ENCODE data around the gene IARS2. TPM values are rescaled to one million over a fixed set of nuclear protein-coding genes. Genes with fewer than 3 reads are reported as not detected.

The IARS2 gene
- total and polyA plus RNA-seq, 2 donors from 2014 or later: 42.9 to 51.4 TPM

DNA sequence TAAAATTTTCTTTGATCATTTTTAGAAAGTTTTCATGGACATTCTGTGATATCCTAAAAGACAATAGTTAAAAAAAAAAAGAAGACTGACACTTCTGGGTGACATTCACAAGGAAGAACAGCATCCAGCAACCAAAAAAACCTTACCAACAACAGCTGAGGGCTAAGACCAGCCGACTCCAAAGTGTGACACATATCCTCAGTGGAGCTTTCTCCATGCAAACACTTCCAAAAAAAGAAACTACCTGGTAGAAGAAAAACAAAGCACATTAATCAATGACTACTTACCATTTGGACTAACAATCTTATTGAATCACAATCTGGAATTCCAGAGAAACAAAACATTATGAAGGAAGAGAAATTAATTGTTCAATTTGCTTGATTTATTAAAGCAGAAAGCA is 88.2 kb downstream of the IARS2 start:
- Histone ChIP-seq H3K9me3 (ENCODE audit: control insufficient read depth in 2 of 3, insufficient read depth in 1 of 3, low read length in 3 of 3) (no peaks in the 10 kb centered on the region), H3K4me3 (ENCODE audit: low read length in 3 of 3) (no peak overlapping the region), H3K9ac (ENCODE audit: low read length in 3 of 3) (no peak overlapping the region), H3K27me3 (ENCODE audit: control insufficient read depth, insufficient read depth, low read length) (no peaks in the 10 kb centered on the region), H3K4me1 (ENCODE audit: control insufficient read depth in 2 of 3, insufficient read depth in 2 of 3, low read depth in 1 of 3, low read length in 3 of 3) (no peaks in the 10 kb centered on the region), H3K36me3 (ENCODE audit: control insufficient read depth in 2 of 3, insufficient read depth in 3 of 3, low read length in 3 of 3) (peaks cover 0 to 25% (median 4%) of the 10 kb centered on the region in 3 donors), H3K27ac (ENCODE audit: low read depth in 2 of 2, low read length in 2 of 2) (no peak overlapping the region)
- intact Hi-C loops (cut with DNase I): no loop called here
- DNase-seq: no peak
- no peak for FAIRE-seq
- no peak for TF ChIP-seq CTCF (IDR thresholded peaks at IDR 0.05; ENCODE audit: borderline replicate concordance, extremely low read depth, insufficient read depth)

- FAIRE-seq: no peak
- TF ChIP-seq CTCF (IDR thresholded peaks at IDR 0.05; ENCODE audit: borderline replicate concordance, extremely low read depth, insufficient read depth): no peak
Measured at GRCh38 chr1:220182656-220183055, 88.7 kb downstream of the IARS2 start.

DNA sequence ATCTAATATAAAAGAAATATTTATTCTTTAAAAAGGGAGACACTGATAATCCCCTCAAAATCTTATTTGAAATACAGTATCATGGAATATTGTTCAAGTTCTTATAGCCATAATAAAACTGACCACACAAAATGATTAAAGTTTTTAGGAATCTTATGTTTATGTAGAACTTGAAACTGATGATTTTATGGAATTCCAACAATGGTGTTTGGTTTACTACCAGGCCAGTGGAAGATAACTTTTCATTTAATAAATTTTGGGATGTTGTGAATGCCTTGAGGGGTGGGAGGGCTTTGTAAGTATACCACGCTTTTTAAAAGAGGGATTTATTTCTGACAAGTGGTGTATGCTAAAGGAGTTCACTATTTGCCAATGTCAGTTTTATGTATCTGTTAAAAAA is 90.6 kb downstream of the IARS2 start:
- Histone ChIP-seq H3K36me3 (ENCODE audit: control insufficient read depth in 2 of 3, insufficient read depth in 3 of 3, low read length in 3 of 3) (peaks cover 0 to 38% (median 14%) of the 10 kb centered on the region in 3 donors), H3K27me3 (ENCODE audit: control insufficient read depth, insufficient read depth, low read length) (no peaks in the 10 kb centered on the region), H3K4me3 (ENCODE audit: low read length in 3 of 3) (no peak overlapping the region), H3K9me3 (ENCODE audit: control insufficient read depth in 2 of 3, insufficient read depth in 1 of 3, low read length in 3 of 3) (no peaks in the 10 kb centered on the region), H3K27ac (ENCODE audit: low read depth in 2 of 2, low read length in 2 of 2) (no peak overlapping the region), H3K4me1 (ENCODE audit: control insufficient read depth in 2 of 3, insufficient read depth in 2 of 3, low read depth in 1 of 3, low read length in 3 of 3) (no peaks in the 10 kb centered on the region), H3K9ac (ENCODE audit: low read length in 3 of 3) (no peak overlapping the region)
- intact Hi-C loops (cut with DNase I): no loop called here
- FAIRE-seq (no peak), DNase-seq (peak in 1 of 5 donors; percentile 8)
- no peak for TF ChIP-seq CTCF (IDR thresholded peaks at IDR 0.05; ENCODE audit: borderline replicate concordance, extremely low read depth, insufficient read depth)

More at GRCh38 chr1:220182656-220183055, 88.7 kb downstream of the IARS2 start:
- Histone ChIP-seq H3K9ac (ENCODE audit: low read length in 3 of 3) (no peak overlapping the region), H3K27ac (ENCODE audit: low read depth in 2 of 2, low read length in 2 of 2) (no peak overlapping the region), H3K4me3 (ENCODE audit: low read length in 3 of 3) (no peak overlapping the region), H3K9me3 (ENCODE audit: control insufficient read depth in 2 of 3, insufficient read depth in 1 of 3, low read length in 3 of 3) (no peaks in the 10 kb centered on the region), H3K27me3 (ENCODE audit: control insufficient read depth, insufficient read depth, low read length) (no peaks in the 10 kb centered on the region), H3K36me3 (ENCODE audit: control insufficient read depth in 2 of 3, insufficient read depth in 3 of 3, low read length in 3 of 3) (peaks cover 0 to 30% (median 6%) of the 10 kb centered on the region in 3 donors), H3K4me1 (ENCODE audit: control insufficient read depth in 2 of 3, insufficient read depth in 2 of 3, low read depth in 1 of 3, low read length in 3 of 3) (no peaks in the 10 kb centered on the region)
- intact Hi-C loops (cut with DNase I): no loop called here
- DNase-seq: no peak

- no peaks in the 10 kb centered on the region for H3K4me1 ChIP-seq (ENCODE audit: control insufficient read depth in 2 of 3, insufficient read depth in 2 of 3, low read depth in 1 of 3, low read length in 3 of 3)
- no peaks in the 10 kb centered on the region for H3K9me3 ChIP-seq (ENCODE audit: control insufficient read depth in 2 of 3, insufficient read depth in 1 of 3, low read length in 3 of 3)
- no peak for TF ChIP-seq CTCF (IDR thresholded peaks at IDR 0.05; ENCODE audit: borderline replicate concordance, extremely low read depth, insufficient read depth)
- H3K4me3 ChIP-seq (ENCODE audit: low read length in 3 of 3): no peak overlapping the region
- H3K27me3 ChIP-seq (ENCODE audit: control insufficient read depth, insufficient read depth, low read length): no peaks in the 10 kb centered on the region
- DNase-seq (no peak), FAIRE-seq (no peak)
- intact Hi-C loops (cut with DNase I): no loop called here
- no peak overlapping the region for H3K27ac ChIP-seq (ENCODE audit: low read depth in 2 of 2, low read length in 2 of 2)
- H3K36me3 ChIP-seq (ENCODE audit: control insufficient read depth in 2 of 3, insufficient read depth in 3 of 3, low read length in 3 of 3): peaks cover under 1 to 30% (median 12%) of the 10 kb centered on the region in 3 donors
- H3K9ac ChIP-seq (ENCODE audit: low read length in 3 of 3): no peak overlapping the region
Measured at GRCh38 chr1:220186752-220187151, 92.8 kb downstream of the IARS2 start.
